Measurements from ENCODE around the gene TMEM63B.
"Not testable (repeated sequence)": the region's sequence is repeated elsewhere in the genome, so short reads cannot be mapped to it uniquely, and the experiment has no call there.

DNA sequence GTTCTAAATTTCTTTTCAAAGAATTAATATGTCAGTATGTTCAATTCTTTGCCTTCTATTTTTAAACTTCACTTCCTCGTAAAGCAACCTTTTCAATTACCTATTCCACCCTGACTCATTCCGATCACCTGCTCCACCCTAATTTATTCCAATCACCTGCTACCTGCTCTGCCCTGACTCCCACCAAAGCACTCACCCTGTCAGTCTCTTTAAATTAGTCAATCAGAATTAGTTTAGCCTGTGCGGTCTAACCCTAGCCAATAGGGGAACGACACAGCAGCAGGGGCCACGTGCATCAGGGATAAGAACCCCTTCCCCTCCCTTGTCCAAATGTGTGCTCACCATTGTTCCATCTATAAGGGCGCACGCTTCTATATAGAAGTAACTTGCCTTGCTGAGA lies 58.0 kb downstream of the TMEM63B start:
- TF ChIP-seq, protein P1, sequence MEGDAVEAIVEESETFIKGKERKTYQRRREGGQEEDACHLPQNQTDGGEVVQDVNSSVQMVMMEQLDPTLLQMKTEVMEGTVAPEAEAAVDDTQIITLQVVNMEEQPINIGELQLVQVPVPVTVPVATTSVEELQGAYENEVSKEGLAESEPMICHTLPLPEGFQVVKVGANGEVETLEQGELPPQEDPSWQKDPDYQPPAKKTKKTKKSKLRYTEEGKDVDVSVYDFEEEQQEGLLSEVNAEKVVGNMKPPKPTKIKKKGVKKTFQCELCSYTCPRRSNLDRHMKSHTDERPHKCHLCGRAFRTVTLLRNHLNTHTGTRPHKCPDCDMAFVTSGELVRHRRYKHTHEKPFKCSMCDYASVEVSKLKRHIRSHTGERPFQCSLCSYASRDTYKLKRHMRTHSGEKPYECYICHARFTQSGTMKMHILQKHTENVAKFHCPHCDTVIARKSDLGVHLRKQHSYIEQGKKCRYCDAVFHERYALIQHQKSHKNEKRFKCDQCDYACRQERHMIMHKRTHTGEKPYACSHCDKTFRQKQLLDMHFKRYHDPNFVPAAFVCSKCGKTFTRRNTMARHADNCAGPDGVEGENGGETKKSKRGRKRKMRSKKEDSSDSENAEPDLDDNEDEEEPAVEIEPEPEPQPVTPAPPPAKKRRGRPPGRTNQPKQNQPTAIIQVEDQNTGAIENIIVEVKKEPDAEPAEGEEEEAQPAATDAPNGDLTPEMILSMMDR (IDR thresholded peaks at IDR 0.05), result not testable (repeated sequence)
- TF ChIP-seq POLR2A (IDR thresholded peaks at IDR 0.05), result not testable (repeated sequence)
